Hepatocyte (in vitro differentiated cells): ENCODE measurements around the gene FCAMR.

Source experiments
- EZH2 ChIP-seq: fragments of 200-600 bp; sonication (generic); IDR thresholded peaks from 2 replicates; pipeline ENCODE4 v1.6.1; 2016; ENCODE audit warnings: antibody characterized with exemption, mild to moderate bottlenecking, borderline replicate concordance
- EZH2phosphoT487 ChIP-seq: fragments of 200-600 bp; sonication (generic); IDR thresholded peaks from one replicate; pipeline ENCODE4 v1.6.1; 2018; ENCODE audit warnings: antibody characterized with exemption, mild to moderate bottlenecking, low read depth, moderate library complexity; ENCODE audit not compliant: unreplicated experiment, severe bottlenecking
- TF ChIP-seq, protein P1 (sequence below): fragments of 200-600 bp; sonication (generic); IDR thresholded peaks from 2 replicates; pipeline ENCODE4 v1.5.1; 2016; ENCODE audit warnings: antibody characterized with exemption, mild to moderate bottlenecking; ENCODE audit not compliant: poor library complexity

DNA sequence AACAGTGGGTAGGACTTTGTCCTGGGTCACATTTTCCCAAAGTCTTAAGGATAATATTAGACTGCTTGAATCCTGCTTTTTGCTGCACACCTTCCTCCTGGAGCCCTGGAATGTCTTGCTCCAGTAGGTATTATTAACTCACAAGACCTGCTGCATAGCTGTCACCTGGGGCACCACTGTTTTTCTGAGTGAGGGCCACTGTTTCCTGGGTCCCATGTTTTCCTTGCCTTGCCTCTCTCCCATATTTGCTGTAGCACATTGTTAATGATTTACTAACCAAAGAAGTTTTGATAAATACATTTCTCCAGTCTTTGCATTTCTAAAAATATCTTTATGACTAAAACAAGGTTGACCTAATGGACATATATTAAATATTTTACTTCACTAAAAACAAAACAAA is 22.5 kb upstream of the FCAMR start:
- TF ChIP-seq EZH2, result no peak
- TF ChIP-seq EZH2phosphoT487, result no peak
- TF ChIP-seq, protein P1, sequence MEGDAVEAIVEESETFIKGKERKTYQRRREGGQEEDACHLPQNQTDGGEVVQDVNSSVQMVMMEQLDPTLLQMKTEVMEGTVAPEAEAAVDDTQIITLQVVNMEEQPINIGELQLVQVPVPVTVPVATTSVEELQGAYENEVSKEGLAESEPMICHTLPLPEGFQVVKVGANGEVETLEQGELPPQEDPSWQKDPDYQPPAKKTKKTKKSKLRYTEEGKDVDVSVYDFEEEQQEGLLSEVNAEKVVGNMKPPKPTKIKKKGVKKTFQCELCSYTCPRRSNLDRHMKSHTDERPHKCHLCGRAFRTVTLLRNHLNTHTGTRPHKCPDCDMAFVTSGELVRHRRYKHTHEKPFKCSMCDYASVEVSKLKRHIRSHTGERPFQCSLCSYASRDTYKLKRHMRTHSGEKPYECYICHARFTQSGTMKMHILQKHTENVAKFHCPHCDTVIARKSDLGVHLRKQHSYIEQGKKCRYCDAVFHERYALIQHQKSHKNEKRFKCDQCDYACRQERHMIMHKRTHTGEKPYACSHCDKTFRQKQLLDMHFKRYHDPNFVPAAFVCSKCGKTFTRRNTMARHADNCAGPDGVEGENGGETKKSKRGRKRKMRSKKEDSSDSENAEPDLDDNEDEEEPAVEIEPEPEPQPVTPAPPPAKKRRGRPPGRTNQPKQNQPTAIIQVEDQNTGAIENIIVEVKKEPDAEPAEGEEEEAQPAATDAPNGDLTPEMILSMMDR, result no peak
